RWPE2 (cell line): ENCODE measurements around the gene WSCD1.

Experiments used
- ATAC-seq: fragments of 200-7000 bp; cut with Tn5 transposase; 3 replicates; pipeline ENCODE4 v1.9.1; 2021; ENCODE audit warnings: low read depth
- DNase-seq: peaks from one replicate; pipeline ENCODE4 v3.0.0-alpha.2; 2020; ENCODE audit warnings: low spot score
- H3K27ac ChIP-seq: fragments of 450-650 bp; 2 replicates; pipeline ENCODE4 v1.5.1; 2017; ENCODE audit warnings: mild to moderate bottlenecking; ENCODE audit not compliant: poor library complexity, severe bottlenecking
- H3K27me3 ChIP-seq: fragments of 250-450 bp; sonication (Bioruptor Pico); 2 replicates; pipeline ENCODE4 v1.5.1; 2021; ENCODE audit warnings: mild to moderate bottlenecking, moderate library complexity; ENCODE audit not compliant: insufficient read depth, poor library complexity, severe bottlenecking
- H3K36me3 ChIP-seq: fragments of 250-450 bp; sonication (Bioruptor Pico); 2 replicates; pipeline ENCODE4 v1.5.1; 2020; ENCODE audit warnings: low read depth, mild to moderate bottlenecking, moderate library complexity
- H3K4me1 ChIP-seq: fragments of 250-450 bp; sonication (Bioruptor Pico); 2 replicates; pipeline ENCODE4 v1.5.1; 2021; ENCODE audit warnings: mild to moderate bottlenecking, moderate library complexity; ENCODE audit not compliant: insufficient read depth, poor library complexity, severe bottlenecking
- H3K4me3 ChIP-seq: fragments of 250-450 bp; sonication (Bioruptor Pico); 2 replicates; pipeline ENCODE4 v1.5.1; 2021; ENCODE audit warnings: mild to moderate bottlenecking, moderate library complexity; ENCODE audit not compliant: severe bottlenecking
- H3K9me3 ChIP-seq: fragments of 250-450 bp; sonication (Bioruptor Pico); 2 replicates; pipeline ENCODE4 v1.5.1; 2021; ENCODE audit warnings: mild to moderate bottlenecking, moderate library complexity; ENCODE audit not compliant: severe bottlenecking
- CTCF ChIP-seq: fragments of 450-650 bp; IDR thresholded peaks from one replicate; pipeline ENCODE4 v1.5.1; 2017; ENCODE audit warnings: mild to moderate bottlenecking, moderate library complexity; ENCODE audit not compliant: poor library complexity, severe bottlenecking

WSCD1 gene

GRCh38 chr17:6065351-6065750, 4.8 kb upstream of the WSCD1 start:
- Histone ChIP-seq H3K9me3 (no peaks in the 10 kb centered on the region), H3K4me3 (no peak overlapping the region), H3K36me3 (no peaks in the 10 kb centered on the region), H3K27ac (no peak overlapping the region), H3K4me1 (no peaks in the 10 kb centered on the region), H3K27me3 (peaks cover 42% of the 10 kb centered on the region)
- TF ChIP-seq CTCF, result no peak
- ATAC-seq, result no peak
- DNase-seq, result no peak

DNA sequence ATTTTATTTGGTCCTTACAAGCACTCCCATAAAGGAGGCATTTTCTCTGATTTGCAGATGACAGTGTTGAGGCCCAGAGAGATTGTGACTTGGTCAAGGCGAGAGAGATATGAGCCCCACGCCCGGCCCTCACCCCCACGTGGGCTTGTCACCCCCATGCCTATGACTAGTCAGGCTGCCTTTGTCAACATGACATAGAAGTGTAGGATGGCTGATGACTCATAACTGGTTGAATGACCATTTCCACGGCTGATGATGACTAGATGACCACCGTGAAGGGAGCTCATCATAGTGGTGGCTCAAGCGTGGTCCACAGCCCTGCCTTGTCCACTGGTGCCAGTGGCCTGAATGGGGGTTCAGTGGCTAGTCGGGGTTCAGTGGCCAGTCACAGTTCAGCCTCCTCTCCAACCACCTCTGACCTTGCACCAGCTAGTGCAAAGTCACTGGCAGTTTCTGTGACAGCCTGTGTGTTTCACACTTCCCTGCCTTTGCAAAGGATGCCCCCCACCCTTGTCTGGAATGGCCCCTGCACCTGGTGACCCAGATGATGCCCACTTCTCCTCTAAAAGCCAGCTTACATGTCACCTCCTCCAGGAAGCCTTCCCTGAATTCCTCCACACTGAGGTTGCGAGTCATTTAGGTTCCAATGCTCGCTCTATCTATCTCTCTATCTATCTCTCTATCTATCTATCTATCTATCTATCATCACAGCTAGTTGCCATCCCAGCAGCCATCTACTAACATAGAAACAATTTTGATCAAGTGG, 3.8 kb upstream of the WSCD1 start:
- Histone ChIP-seq H3K9me3 (no peaks in the 10 kb centered on the region), H3K36me3 (no peaks in the 10 kb centered on the region), H3K27ac (no peak overlapping the region), H3K4me3 (no peak overlapping the region), H3K27me3 (peaks cover 48% of the 10 kb centered on the region), H3K4me1 (no peaks in the 10 kb centered on the region)
- no peak for TF ChIP-seq CTCF
- no peak for ATAC-seq
- DNase-seq, result no peak

- peaks cover 52% of the 10 kb centered on the region for H3K27me3 ChIP-seq
- ATAC-seq (no peak), DNase-seq (no peak)
- no peaks in the 10 kb centered on the region for H3K4me1 ChIP-seq
- no peaks in the 10 kb centered on the region for H3K9me3 ChIP-seq
- no peak overlapping the region for H3K4me3 ChIP-seq
- TF ChIP-seq CTCF, result no peak
- no peaks in the 10 kb centered on the region for H3K36me3 ChIP-seq
- no peak overlapping the region for H3K27ac ChIP-seq
Measured at GRCh38 chr17:6067060-6067459, 3.1 kb upstream of the WSCD1 start.

DNA sequence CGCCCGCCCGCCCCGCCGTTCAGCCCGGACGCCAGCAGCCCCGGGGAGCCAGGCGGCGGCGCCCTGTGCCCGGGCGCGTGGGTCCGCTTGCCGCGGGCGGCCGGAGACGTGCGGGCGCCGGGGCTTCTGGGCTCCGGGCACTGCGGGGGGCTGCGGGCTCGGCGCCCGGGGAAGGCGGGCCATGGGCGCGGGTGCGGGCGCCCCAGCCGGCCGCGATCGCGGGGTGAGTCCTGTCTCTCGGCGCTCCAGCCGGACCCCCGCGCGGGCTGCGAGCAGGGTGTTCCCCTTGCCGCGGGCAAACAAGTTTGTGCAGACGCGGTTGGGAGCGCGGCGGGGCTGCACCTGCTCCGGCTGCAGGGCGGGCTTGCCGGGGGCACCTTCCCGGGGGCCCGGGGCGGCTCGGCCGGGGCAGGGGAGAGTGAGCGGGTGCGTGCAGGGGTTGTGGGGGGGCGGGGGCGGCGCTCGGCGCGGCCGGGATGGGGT, 292 bp downstream of the WSCD1 start:
- DNase-seq (no peak), ATAC-seq (no peak)
- H3K27me3 ChIP-seq, result peaks cover 48% of the 10 kb centered on the region
- H3K4me3 ChIP-seq, result peak overlapping the region; percentile 44
- H3K27ac ChIP-seq, result no peak overlapping the region
- no peaks in the 10 kb centered on the region for H3K4me1 ChIP-seq
- no peaks in the 10 kb centered on the region for H3K36me3 ChIP-seq
- TF ChIP-seq CTCF, result no peak
- H3K9me3 ChIP-seq, result no peaks in the 10 kb centered on the region

DNA sequence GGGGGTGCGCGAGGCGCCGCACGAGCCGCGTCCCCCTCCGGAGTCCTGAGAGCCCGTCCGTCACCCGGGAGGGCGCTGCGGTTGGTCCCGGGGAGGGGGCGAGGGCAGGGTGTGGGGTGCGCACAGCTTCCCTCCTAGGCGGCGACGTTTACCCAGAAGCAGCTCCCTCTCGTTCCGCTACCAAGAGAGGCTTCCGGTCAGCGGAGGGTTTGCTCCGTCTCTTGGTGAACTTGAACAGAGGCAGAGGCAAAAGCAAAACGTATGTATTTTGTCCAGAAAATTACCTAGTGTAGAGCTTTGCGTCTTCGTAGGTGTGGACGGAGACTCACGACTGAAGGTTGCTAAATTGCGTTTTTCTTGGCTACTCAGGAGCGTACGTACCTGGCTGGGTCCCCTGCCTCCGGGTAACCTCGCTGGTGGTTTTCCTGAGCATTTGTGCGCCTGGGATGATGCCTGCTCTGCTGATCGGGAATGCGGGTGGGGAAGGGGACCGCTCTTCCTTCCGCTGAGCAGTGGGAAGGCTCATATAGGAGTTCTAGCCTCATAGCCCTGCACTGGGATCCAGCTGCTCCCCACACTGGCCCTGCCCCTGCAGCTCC, 833 bp downstream of the WSCD1 start:
- ATAC-seq, result peak; percentile 42; the same call in 1 of the 3 replicates
- TF ChIP-seq CTCF, result no peak
- H3K36me3 ChIP-seq, result no peaks in the 10 kb centered on the region
- peak overlapping the region; percentile 44 for H3K4me3 ChIP-seq
- H3K4me1 ChIP-seq, result no peaks in the 10 kb centered on the region
- H3K9me3 ChIP-seq, result no peaks in the 10 kb centered on the region
- no peak for DNase-seq
- H3K27ac ChIP-seq, result no peak overlapping the region
- H3K27me3 ChIP-seq, result peaks cover 45% of the 10 kb centered on the region
